ENCODE results near the gene RNF145. TPM values are rescaled to one million over a fixed set of nuclear protein-coding genes. Genes with fewer than 3 reads are reported as not detected.

Gene RNF145
- total and polyA plus RNA-seq, 10 of the 15 experiments (the other 5 are each of a cell fraction or from before 2014, with no cell fraction given) = 9.7 to 58.1 (median 38.2) TPM

- Histone ChIP-seq H3K9me3 (replicated peaks; ENCODE audit: control insufficient read depth, insufficient read depth, low read length) (no peaks in the 10 kb centered on the region; the same call in 2 of the 3 replicates), H3K4me2 (ENCODE audit: control insufficient read depth, insufficient read depth) (no peak overlapping the region), H2AFZ (ENCODE audit: control insufficient read depth, low read depth, low read length) (no peak overlapping the region), H3K27ac (ENCODE audit: control insufficient read depth, insufficient read depth) (no peak overlapping the region), H3K27me3 (replicated peaks in 1 of 2; ENCODE audit: control insufficient read depth in 2 of 2, insufficient read depth in 2 of 2, low read length in 1 of 2) (no peaks in the 10 kb centered on the region), H4K20me1 (ENCODE audit: control insufficient read depth, insufficient read depth) (no peaks in the 10 kb centered on the region), H3K36me3 (ENCODE audit: control insufficient read depth in 2 of 2, insufficient read depth in 2 of 2, low read length in 1 of 2) (peaks cover 4 to 15% of the 10 kb centered on the region in 2 experiments; a peak in 3 of 4 replicates), H3K9ac (ENCODE audit: control insufficient read depth, insufficient read depth, low read length) (no peak overlapping the region), H3K4me1 (ENCODE audit: control insufficient read depth, insufficient read depth, low read length) (peaks cover under 1% of the 10 kb centered on the region), H3K4me3 (no peak overlapping the region), H3K79me2 (ENCODE audit: control insufficient read depth, insufficient read depth, low read length) (peaks cover 54% of the 10 kb centered on the region)
- BruUV-seq (replicated peaks) = no TSS peak
- intact Hi-C loops (cut with micrococcal nuclease; ENCODE audit: unreplicated experiment) = no loop called here
- ATAC-seq (no peak), DNase-seq (ENCODE audit: low read depth, low spot score) (no peak), FAIRE-seq (no peak)
- in situ Hi-C loops (cut with MboI) = no loop called here
- ChIA-PET CTCF (interaction anchor here (0.7 to 2.3 kb wide), 4 partner anchors 11 to 836 kb away, joined by 3 to 7 read pairs (median 3); no protein-coding TSS in a partner anchor), POLR2A (interaction anchor here (0.9 to 3.9 kb wide), 3 partner anchors 12 to 800 kb away, joined by 3 to 24 read pairs (median 4); no protein-coding TSS in a partner anchor), SMC1A (ENCODE audit: uncharacterized antibody, unreplicated experiment) (interaction anchor here (0.9 to 2.4 kb wide), 7 partner anchors 8 to 29 kb away, joined by 3 to 8 read pairs (median 5); no protein-coding TSS in a partner anchor), RAD21 (ENCODE audit: unreplicated experiment) (interaction anchor here (1.0 to 1.4 kb wide), 3 partner anchors 11 to 20 kb away, joined by 3 to 5 read pairs (median 3); no protein-coding TSS in a partner anchor)
- 83% methylated on average over 10 of the region's 10 CpGs for WGBS (ENCODE audit: insufficient coverage, insufficient replicate concordance, low lambda C conversion rate, missing lambda C conversion rate)
- no peak for TF ChIP-seq TARDBP (IDR thresholded peaks at IDR 0.05; ENCODE audit: borderline replicate concordance)
- no peak for TF ChIP-seq RB1 (IDR thresholded peaks at IDR 0.05; ENCODE audit: borderline replicate concordance)
- no peak for TF ChIP-seq BCL3 (IDR thresholded peaks at IDR 0.05; ENCODE audit: borderline replicate concordance, insufficient read depth, low read depth, low read length, poor library complexity, severe bottlenecking)
- no peak for TF ChIP-seq E2F4 (IDR thresholded peaks at IDR 0.05; ENCODE audit: low read depth, low read length)
- no peak for TF ChIP-seq SUZ12 (IDR thresholded peaks at IDR 0.05; ENCODE audit: unreplicated experiment)
- TF ChIP-seq YBX1 (IDR thresholded peaks at IDR 0.05) = no peak
- no peak for TF ChIP-seq CEBPB (IDR thresholded peaks at IDR 0.05; ENCODE audit: borderline replicate concordance in 1 of 2, low read depth in 2 of 2, low read length in 2 of 2)
These were observed 23.6 kb downstream of the RNF145 start for GRCh38 chr5:159185773-159186172.
